Fibroblast of lung (primary cell): ENCODE data around the gene MYO18B. TPM values are rescaled to one million over a fixed set of nuclear protein-coding genes. Genes with fewer than 3 reads are reported as not detected.

Experiments
- DNase-seq, 2 donors: peaks; one replicate each; pipeline versions ENCODE4 v3.0.0 to v3.0.0-alpha.2; 2010; ENCODE audit warnings: low read depth in 2 of 2
- H2AFZ ChIP-seq: 2 replicates; pipeline ENCODE4 v1.5.1; 2012; ENCODE audit warnings: low read length, control low read depth, inconsistent platforms
- H3K27ac ChIP-seq: 2 replicates; pipeline ENCODE4 v1.5.1; 2011; ENCODE audit warnings: low read length, control low read depth; ENCODE audit not compliant: insufficient read depth
- H3K27me3 ChIP-seq: 2 replicates; pipeline ENCODE4 v1.5.1; 2011; ENCODE audit warnings: mild to moderate bottlenecking, low read length; ENCODE audit not compliant: control insufficient read depth, insufficient read depth
- H3K36me3 ChIP-seq: 2 replicates; pipeline ENCODE4 v1.5.1; 2011; ENCODE audit warnings: low read length; ENCODE audit not compliant: control insufficient read depth, insufficient read depth
- H3K4me1 ChIP-seq: 2 replicates; pipeline ENCODE4 v1.5.1; 2011; ENCODE audit warnings: low read length; ENCODE audit not compliant: control insufficient read depth, insufficient read depth; ENCODE audit errors: extremely low read depth
- H3K4me2 ChIP-seq: 2 replicates; pipeline ENCODE4 v1.5.1; 2011; ENCODE audit warnings: low read length, control low read depth; ENCODE audit not compliant: insufficient read depth; ENCODE audit errors: extremely low read depth
- H3K4me3 ChIP-seq, 4 experiments: fragments of 200-600 bp in 1 of 4; sonication (generic) in 1 of 4; replicated peaks in 1 of 4; 2 replicates each; pipeline ENCODE4 v1.5.1; 2011 to 2016; ENCODE audit warnings: low read length in 4 of 4, low read depth in 3 of 4, mild to moderate bottlenecking in 3 of 4, control low read depth in 2 of 4, inconsistent platforms in 1 of 4, mixed read lengths in 1 of 4; ENCODE audit not compliant: insufficient read depth in 1 of 4; ENCODE audit errors: control extremely low read depth in 1 of 4
- H3K79me2 ChIP-seq: 2 replicates; pipeline ENCODE4 v1.5.1; 2012; ENCODE audit warnings: mild to moderate bottlenecking, low read length, inconsistent platforms; ENCODE audit not compliant: control insufficient read depth, insufficient read depth
- H3K9ac ChIP-seq: 2 replicates; pipeline ENCODE4 v1.5.1; 2011; ENCODE audit warnings: mild to moderate bottlenecking, low read length, control low read depth; ENCODE audit not compliant: insufficient read depth
- H3K9me3 ChIP-seq: 2 replicates; pipeline ENCODE4 v1.5.1; 2012; ENCODE audit warnings: low read depth, low read length; ENCODE audit not compliant: control insufficient read depth, insufficient read depth
- H4K20me1 ChIP-seq: 2 replicates; pipeline ENCODE4 v1.5.1; 2011; ENCODE audit warnings: low read length; ENCODE audit not compliant: control insufficient read depth, insufficient read depth; ENCODE audit errors: extremely low read depth
- CTCF ChIP-seq, 2 donors: IDR thresholded peaks in 1 of 2; conservative IDR thresholded peaks in 1 of 2; 1 replicate in 1 of 2; 2 replicates in 1 of 2; pipeline ENCODE4 v1.5.1; 2011 to 2012; ENCODE audit warnings: low read length in 2 of 2, control low read depth in 1 of 2, inconsistent platforms in 1 of 2, low read depth in 1 of 2, mild to moderate bottlenecking in 1 of 2
- EZH2 ChIP-seq: IDR thresholded peaks from 2 replicates; pipeline ENCODE4 v1.5.1; 2012; ENCODE audit warnings: low read length, control low read depth, mild to moderate bottlenecking; ENCODE audit errors: missing control alignments
- polyA plus RNA-seq, 2 donors: library from polyadenylated mRNA; depleted of rRNA in 1 of 2; stranded (reverse) in 1 of 2; unstranded in 1 of 2; fragments of >200 nt; gene quantifications; 2 replicates each; pipeline ENCODE4 v1.2.1, GENCODE V29; 2011 to 2012; ENCODE audit warnings: missing spikeins in 1 of 2
- total RNA-seq: library from RNA; depleted of rRNA; stranded (reverse); fragments of >200 nt; gene quantifications from 2 replicates; pipeline ENCODE4 v1.2.1, GENCODE V29; 2014

The MYO18B gene
- total and polyA plus RNA-seq, 2 donors (not counting 1 experiment from before 2014, with no cell fraction given) = 0.17 TPM; not detected in 1

- Histone ChIP-seq H3K27me3 (no peaks in the 10 kb centered on the region), H3K4me1 (no peaks in the 10 kb centered on the region)
Observed at GRCh38 chr22:26057731-26058130, 315.7 kb downstream of the MYO18B start.

GRCh38 chr22:26064048-26064447 lies 322.1 kb downstream of the MYO18B start:
- no peaks in the 10 kb centered on the region for H4K20me1 ChIP-seq
- H3K27ac ChIP-seq = no peak overlapping the region
- H3K4me2 ChIP-seq = no peak overlapping the region
- no peaks in the 10 kb centered on the region for H3K9me3 ChIP-seq
- no peaks in the 10 kb centered on the region for H3K36me3 ChIP-seq
- H3K4me3 ChIP-seq = no peak overlapping the region
- H2AFZ ChIP-seq = no peak overlapping the region
- H3K27me3 ChIP-seq = no peaks in the 10 kb centered on the region
- no peak for TF ChIP-seq CTCF (conservative IDR thresholded peaks at IDR 0.05 in 1 of 2, IDR thresholded peaks at IDR 0.05 in 1 of 2; ENCODE audit: low read depth in 1 of 2, low read length in 2 of 2)
- no peak for TF ChIP-seq EZH2
- no peaks in the 10 kb centered on the region for H3K4me1 ChIP-seq
- H3K79me2 ChIP-seq = no peaks in the 10 kb centered on the region
- no peak for DNase-seq
- no peak overlapping the region for H3K9ac ChIP-seq

More at GRCh38 chr22:26057731-26058130, 315.7 kb downstream of the MYO18B start:
- H2AFZ ChIP-seq = no peak overlapping the region
- no peak overlapping the region for H3K4me3 ChIP-seq
- H3K9ac ChIP-seq = no peak overlapping the region
- no peak overlapping the region for H3K4me2 ChIP-seq
- H3K79me2 ChIP-seq = no peaks in the 10 kb centered on the region
- TF ChIP-seq CTCF (conservative IDR thresholded peaks at IDR 0.05 in 1 of 2, IDR thresholded peaks at IDR 0.05 in 1 of 2; ENCODE audit: low read depth in 1 of 2, low read length in 2 of 2) (no peak), EZH2 (no peak)
- no peak for DNase-seq
- no peaks in the 10 kb centered on the region for H3K36me3 ChIP-seq
- no peaks in the 10 kb centered on the region for H3K9me3 ChIP-seq
- H3K27ac ChIP-seq = no peak overlapping the region
- no peaks in the 10 kb centered on the region for H4K20me1 ChIP-seq

GRCh38 chr22:26065847-26066246 lies 323.9 kb downstream of the MYO18B start:
- Histone ChIP-seq H3K4me2 (no peak overlapping the region), H3K4me1 (no peaks in the 10 kb centered on the region), H2AFZ (no peak overlapping the region), H4K20me1 (no peaks in the 10 kb centered on the region), H3K27me3 (no peaks in the 10 kb centered on the region), H3K27ac (no peak overlapping the region), H3K36me3 (no peaks in the 10 kb centered on the region), H3K4me3 (no peak overlapping the region), H3K9me3 (no peaks in the 10 kb centered on the region), H3K9ac (no peak overlapping the region), H3K79me2 (no peaks in the 10 kb centered on the region)
- no peak for DNase-seq
- no peak for TF ChIP-seq EZH2
- no peak for TF ChIP-seq CTCF (conservative IDR thresholded peaks at IDR 0.05 in 1 of 2, IDR thresholded peaks at IDR 0.05 in 1 of 2; ENCODE audit: low read depth in 1 of 2, low read length in 2 of 2)
